AG09309 (cell line): ENCODE results near the gene NOP56.

Experiments used
- DNase-seq: peaks from one replicate; pipeline ENCODE4 v3.0.0-alpha.2; 2010; ENCODE audit warnings: low read depth
- H3K4me3 ChIP-seq: 2 replicates; pipeline ENCODE4 v1.5.1; 2011; ENCODE audit warnings: mild to moderate bottlenecking, low read depth, low read length, moderate library complexity; ENCODE audit not compliant: control insufficient read depth
- CTCF ChIP-seq: IDR thresholded peaks from 2 replicates; pipeline ENCODE4 v1.5.1; 2011; ENCODE audit warnings: mild to moderate bottlenecking, low read depth, low read length, inconsistent platforms; ENCODE audit not compliant: insufficient read depth, control insufficient read depth; ENCODE audit errors: missing control alignments

Gene NOP56

GRCh38 chr20:2654384-2654822 lies 2.0 kb downstream of the NOP56 start:
- H3K4me3 ChIP-seq: peak overlapping the region; percentile 82
- TF ChIP-seq CTCF: no peak
- no peak for DNase-seq

GRCh38 chr20:2654831-2655230 lies 2.4 kb downstream of the NOP56 start:
- no peak overlapping the region for H3K4me3 ChIP-seq
- no peak for TF ChIP-seq CTCF
- no peak for DNase-seq

- H3K4me3 ChIP-seq: no peak overlapping the region
- DNase-seq: no peak
- TF ChIP-seq CTCF: no peak
Measured at GRCh38 chr20:2655331-2656116, 3.1 kb downstream of the NOP56 start.

- no peak for DNase-seq
- H3K4me3 ChIP-seq: no peak overlapping the region
- no peak for TF ChIP-seq CTCF
Measured at GRCh38 chr20:2656471-2657117, 4.2 kb downstream of the NOP56 start.

- no peak for DNase-seq
- H3K4me3 ChIP-seq: no peak overlapping the region
- no peak for TF ChIP-seq CTCF
Measured at GRCh38 chr20:2657241-2657640, 4.8 kb downstream of the NOP56 start.

GRCh38 chr20:2657674-2658073 lies 5.2 kb downstream of the NOP56 start:
- no peak for TF ChIP-seq CTCF
- H3K4me3 ChIP-seq: no peak overlapping the region
- no peak for DNase-seq
